Forelimb muscle (tissue), 1 donor: ENCODE results near the gene SLC9A1. TPM values are rescaled to one million over a fixed set of nuclear protein-coding genes. Genes with fewer than 3 reads are reported as not detected.
"Not testable (repeated sequence)": the region's sequence is repeated elsewhere in the genome, so short reads cannot be mapped to it uniquely, and the experiment has no call there.

ENCODE experiments used
- DNase-seq: peaks from one replicate; pipeline ENCODE4 v3.0.0-alpha.2; 2013; ENCODE audit warnings: low read depth
- polyA plus RNA-seq: library from polyadenylated mRNA; unstranded; fragments of 120-200 nt; gene quantifications from one replicate; pipeline ENCODE4 v1.2.1, GENCODE V29; 2013; ENCODE audit not compliant: insufficient read length

Gene SLC9A1
- 14.4 TPM for polyA plus RNA-seq

DNA sequence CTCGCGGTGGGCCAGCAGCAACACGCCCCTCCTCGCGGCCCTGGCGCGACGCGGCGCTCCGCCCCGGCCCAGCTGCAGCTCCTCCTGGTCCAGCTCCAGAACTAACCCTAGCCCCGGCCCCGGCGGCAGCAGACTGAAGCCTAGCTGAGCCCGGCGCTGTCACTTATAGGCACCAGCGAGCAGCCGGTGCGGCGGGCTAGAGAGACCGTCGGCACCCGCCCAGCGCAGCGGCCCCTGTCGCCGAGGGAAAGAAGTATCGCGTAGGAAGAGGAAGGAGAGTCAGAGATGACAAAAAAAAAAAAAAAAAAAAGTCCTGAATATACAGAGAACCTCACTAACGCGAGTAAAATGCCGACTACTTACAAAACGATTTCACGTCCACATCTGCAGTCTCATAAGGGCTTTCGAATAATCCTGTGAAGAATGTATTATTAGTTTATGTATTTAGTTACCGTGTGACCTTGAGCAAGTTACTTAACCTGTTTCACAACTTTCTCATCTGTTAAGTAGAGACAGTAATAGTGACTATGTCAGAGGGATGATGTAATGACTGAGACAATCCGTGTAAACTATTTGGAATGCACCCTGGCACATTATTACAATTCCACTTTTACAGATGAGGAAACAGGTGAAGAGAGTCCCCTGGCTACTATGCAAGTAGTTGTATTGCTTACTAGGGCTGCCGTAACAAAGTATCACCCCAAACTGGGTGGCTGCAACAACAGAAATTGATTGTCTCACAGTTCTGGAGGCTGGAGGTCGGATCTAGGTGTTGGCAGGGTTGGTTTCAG lies at the start of gene SLC9A1:
Gene SLC9A1, minus strand, starts transcription at position 135 of the 791 bp plus-strand sequence. CDS start 791 bp downstream, outside the sequence.
- DNase-seq = peak; percentile 81

DNA sequence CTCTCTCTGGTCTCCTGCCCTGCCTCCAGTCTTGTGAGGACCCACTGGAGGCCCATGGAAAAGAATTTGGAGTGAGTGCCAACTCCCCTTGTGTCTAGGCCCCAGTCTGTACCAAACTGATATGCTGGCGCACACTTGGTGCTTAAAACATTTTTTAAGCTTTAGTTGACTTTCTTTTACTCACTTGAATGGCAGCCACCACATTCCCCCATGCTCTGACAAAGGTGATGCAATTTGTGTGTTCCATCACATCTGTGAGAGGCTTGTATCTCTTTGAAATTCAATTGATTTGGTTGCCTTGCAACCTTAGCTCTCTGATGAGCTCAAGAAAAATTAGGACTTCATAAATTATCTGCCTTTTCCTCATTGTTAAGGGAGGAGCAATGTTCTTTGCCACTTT lies 49.0 kb upstream of the SLC9A1 start:
- no peak for DNase-seq

DNA sequence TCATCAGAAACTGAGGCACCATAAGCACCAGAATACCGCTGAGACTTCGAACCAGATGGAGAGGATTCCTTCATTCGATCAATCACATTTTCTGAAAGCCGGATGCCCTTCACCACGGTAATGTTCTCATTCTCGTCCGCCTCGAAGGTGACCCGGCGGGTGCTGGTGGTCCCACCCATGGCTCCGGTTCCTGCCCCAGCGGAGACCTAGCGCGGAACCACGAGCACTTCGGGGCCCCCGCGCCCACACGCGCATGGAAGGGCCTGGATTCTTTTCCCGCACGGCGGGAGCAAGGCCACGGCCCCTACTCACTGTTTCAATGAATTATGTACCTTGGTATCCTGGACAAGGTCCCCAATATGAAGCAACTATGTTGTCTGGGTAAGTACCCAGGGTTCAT lies 46.4 kb upstream of the SLC9A1 start:
- no peak for DNase-seq

DNA sequence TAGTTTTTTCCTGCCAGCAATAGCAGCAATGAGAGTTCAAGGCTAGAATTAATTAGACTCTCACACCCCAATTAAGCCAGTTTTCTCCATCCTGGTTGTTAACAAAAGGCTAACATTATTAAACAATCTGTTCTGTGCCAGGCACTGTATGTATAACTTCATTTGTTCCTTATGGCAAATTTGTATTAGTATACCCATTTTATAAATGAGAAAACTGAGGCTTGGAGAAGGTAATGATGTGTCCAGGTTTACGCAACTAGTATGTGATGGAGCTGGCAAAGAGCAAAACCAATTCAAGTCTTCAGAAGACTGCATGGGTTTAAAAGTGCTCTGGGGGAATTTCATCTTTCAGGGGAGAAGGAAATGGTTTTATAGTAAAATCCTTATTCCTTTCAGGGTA lies 38.3 kb upstream of the SLC9A1 start:
- no peak for DNase-seq

DNA sequence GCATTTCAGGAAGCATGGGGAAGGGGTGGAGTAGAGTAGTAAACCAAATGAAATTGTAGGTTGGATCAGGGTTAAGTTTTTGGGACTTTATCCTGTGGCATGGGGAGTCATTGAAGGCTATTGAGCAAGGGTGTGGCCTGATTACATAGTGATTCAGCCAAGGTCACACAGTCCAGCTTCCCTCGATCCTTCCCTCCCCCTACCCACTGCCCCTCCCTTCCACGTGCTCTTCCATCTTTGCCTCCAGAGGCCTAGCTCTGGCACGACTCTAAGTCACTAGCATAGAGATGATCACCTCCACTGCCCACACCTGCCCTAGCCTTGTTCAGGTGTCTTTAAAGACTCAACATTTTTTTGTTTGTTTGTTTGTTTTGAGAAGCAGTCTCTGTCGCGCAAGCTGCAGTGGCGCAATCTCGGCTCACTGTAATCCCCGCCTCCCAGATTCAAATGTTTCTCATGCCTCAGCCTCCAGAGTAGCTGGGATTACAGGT lies 37.2 kb upstream of the SLC9A1 start:
- no peak for DNase-seq

DNA sequence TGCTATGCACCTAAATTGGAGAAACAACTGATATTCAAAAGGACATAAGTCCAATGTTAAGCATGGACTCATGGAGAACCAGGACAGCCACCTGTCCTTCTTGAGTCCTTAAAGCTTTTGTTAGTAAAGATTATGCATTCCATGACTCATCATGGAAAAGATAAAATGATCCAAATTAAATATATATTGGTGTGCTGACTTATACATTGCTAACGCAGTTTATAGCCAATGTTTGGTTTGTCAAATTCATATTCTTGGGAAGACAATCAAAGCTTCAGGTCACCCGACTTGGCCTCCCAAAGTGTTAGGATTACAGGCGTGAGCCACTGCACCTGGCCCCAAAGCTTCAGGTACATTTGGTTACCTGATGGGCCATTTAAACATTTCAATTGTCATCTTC lies 29.7 kb upstream of the SLC9A1 start:
- DNase-seq = not testable (repeated sequence)

DNA sequence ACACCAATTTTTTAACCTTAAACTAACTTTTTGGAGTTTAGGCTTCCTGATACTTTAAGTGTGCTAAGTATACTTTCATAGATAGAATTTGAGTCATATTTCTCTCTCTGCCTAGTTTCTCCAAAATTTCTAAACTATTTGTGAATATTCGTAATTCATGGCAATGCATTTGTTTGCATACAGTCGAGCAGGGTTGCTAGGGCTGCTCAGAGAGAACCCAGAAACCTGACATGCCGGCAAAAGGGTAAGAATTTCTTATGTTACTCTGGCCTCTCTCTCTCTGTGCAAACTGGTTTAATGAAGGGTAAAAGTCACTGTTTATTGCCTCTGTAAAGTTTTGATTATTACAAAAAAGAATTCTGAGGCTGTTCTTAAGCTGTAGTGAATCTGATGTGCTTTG lies 25.1 kb upstream of the SLC9A1 start:
- no peak for DNase-seq

DNA sequence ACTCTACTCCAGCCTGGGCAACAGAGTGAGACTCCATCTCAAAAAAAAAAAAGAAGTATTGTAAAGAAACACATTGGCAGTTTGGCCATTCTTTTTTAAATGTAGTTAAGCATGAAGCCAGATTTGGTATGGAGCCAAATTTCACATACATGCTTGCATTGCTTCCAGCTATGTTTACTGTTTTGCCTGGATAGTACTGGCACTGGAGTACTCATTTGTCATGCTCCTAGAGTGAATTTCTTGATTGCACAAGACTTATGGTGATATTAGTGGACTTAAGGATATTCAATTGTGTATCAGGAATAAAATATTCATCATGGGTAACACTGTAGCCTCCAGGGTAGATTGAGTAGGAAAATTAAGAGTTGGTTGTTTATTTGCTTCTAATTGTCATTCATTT lies 24.5 kb upstream of the SLC9A1 start:
- DNase-seq = no peak

DNA sequence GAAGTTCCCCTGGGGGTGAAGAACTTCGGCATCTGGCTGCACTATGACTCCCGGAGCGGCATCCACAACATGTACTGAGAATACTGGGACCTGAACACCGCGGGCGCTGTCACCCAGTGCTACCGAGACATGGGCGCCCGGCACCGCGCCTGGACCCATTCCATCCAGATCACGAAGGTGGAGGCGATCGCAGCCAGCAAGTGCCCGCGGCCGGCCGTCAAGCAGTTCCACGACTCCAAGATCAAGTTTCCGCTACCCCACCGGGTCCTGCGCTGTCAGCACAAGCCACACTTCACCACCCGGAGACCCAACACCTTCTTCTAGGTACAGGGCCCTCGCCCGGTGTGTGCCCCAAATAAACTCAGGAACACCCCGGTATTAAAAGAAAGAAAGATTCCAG lies 22.0 kb upstream of the SLC9A1 start:
- no peak for DNase-seq

DNA sequence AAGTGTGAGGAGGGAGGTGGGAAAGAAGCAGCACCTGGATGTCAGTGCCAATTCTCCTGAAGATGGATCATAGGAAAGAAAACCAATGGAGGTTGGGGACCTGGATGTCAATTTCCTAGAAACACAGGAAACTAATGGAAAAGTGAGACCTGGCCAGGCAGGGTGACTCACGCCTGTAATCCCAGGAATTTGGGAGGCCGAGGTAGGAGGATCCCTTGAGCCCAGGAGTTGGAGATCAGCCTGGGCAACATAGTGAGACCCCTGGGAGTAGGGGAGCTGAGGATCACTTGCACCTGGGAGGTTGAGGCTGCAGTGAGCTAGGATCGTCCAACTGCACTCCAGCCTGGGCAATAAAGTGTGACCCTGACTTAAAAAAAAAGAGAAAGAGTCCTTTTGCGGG lies 21.4 kb upstream of the SLC9A1 start:
- no peak for DNase-seq

DNA sequence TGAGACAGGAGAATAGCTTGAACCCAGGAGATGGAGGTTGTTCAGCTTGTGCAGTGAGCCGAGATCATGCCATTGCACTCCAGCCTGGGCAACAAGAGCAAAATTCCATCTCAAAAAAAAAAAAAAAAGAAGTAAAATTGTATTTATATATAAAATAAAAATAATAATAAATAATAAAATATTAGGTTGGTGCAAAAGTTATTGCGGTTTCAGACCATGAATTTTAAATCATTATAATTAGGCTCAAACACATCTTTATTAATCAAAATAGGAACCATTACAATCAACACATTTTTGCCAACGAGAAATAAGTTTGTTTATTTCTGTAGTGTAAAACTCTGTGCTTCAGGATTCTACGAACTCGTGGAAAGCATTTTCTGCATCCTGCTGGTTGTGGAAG lies 18.1 kb upstream of the SLC9A1 start:
- DNase-seq = not testable (repeated sequence)

DNA sequence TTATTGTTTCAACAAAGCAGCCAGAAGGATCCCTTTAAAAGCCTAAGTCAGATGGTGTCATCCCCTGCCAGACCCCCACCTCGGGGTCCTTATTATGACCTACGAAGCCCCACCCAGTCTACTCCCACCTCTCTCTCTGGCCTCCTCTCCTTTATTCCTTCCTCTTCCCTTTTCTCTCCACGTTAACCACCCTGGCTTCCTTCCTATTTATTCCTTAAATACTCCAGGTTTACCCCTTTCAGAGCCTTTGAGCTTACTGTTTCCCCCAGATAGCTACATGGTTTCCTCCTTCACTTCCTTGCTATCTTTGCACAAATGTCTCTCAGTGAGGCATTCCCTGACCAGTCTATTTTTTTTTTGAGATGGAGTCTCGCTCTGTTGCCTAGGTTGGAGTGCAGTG lies 12.0 kb upstream of the SLC9A1 start:
- DNase-seq = no peak

DNA sequence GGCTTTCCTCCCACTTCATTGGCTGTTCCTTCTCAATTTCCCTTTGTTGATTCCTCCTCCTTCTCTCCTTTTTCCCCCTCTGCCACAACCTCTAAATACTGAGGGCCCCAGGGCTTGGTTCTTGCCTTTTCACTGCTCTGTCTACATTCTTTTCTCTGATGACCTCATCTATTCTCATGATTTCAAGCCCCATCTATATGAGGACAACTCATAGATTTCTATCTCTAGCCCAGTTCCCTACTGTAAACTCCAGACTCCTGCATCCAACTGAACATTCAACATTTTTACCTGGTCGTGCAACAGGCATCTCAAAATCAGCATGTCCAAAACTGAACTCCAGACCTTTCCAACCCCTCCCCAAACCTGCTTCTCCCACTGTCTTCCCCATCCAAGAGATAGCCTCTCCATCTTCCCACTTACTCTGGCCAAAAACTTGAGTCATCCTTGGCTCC lies 11.5 kb upstream of the SLC9A1 start:
- no peak for DNase-seq

DNA sequence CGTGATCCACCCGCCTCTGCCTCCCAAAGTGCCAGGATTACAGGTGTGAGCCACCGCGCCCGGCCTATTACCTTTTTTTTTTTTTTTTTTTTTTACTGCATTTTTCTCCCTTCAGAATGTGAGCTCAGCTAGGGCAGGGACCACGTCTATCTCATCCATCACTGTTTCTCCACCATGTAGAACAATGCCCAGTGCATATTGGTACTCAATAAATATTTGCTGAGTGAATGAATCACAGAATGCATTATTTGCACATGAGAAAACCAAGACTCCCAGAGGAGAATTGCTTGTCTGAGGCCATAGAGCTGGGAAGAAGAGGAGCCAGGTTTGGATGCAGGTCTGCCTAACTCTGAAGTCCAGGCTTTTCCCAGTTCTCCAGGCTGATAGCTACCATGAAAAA lies 8.2 kb upstream of the SLC9A1 start:
- DNase-seq = no peak

DNA sequence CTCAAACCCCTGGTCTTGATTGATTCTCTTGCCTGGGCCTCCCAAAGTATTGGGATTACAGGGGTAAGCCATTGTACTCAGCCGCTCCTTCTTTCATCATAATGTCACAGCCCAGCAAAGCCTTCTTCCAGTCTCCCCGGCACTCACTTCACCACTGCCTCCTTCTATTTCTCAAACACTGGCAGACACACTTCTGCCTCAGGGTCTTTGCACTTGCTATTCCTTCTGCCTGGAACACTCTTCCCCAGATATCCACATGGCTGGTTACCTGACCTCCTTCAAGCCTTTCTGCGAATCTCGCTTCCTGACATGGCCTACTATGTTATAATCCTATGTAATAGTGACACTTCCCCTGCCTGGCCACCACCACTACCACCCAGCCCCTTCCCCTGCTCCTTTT lies 7.2 kb upstream of the SLC9A1 start:
- DNase-seq = no peak

DNA sequence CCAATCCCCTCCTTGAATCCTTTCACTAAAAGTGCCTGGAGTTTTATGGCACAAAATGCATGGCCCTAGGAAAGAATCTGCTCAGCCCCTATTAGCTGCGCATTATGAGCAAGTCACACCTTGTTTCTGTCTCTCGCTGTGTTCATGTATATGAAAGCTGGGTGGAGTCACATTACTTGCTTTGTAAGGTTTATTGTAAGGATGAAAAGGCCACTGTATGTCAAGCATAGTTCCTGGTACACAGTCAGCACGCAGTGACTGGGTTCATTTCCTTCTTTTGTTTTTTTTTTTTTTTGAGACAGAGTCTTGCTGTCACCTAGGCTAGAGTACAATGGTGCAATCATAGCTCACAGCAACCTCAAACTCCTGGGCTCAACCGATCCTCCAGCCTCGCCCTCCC lies 6.7 kb upstream of the SLC9A1 start:
- no peak for DNase-seq

DNA sequence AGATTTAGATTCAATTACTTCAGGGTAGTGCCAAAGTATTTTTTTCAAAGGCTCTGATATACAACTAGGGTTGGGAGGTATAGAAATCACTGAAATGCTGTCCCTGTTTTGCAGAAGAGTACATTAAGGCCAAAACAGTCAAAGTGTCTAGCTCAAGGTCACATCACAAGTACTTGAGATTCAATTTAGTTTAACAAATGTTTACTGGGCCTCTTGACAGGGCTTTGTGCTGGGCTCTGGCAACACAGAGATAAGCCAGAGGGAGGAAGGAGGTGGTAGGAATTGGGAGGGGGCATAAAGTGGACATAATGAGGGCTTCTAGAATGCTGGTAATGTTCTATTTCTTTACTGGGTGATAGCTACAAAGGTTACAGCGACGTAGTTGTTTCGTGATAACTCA lies 2.3 kb upstream of the SLC9A1 start:
- DNase-seq = no peak

DNA sequence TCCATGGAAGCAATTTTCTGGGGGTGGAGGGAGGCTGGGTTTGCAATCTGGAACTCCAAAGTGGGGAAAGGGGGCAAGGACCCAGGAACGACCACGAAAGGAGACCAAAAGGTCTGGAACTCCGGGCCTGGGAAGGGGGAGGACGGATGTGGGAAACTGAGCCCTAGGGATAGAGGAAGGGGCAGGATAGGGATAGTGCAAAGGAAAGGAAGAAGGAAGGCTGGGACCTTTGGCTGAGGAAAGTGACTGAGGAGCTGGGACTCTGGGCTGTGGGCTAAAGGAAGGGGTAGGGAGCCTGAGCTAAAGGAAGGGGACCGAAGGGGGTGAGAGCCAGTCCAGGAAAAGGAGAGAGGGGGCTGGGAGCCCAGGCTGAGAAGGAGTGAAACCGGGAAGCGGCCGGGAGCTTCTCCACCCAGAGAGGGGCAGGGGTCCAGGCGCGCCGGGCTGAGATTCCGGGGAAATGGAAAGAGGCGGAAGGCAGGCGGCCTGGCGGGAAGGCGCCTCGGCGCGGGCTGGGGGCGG lies 395 bp downstream of the SLC9A1 start:
- no peak for DNase-seq

DNA sequence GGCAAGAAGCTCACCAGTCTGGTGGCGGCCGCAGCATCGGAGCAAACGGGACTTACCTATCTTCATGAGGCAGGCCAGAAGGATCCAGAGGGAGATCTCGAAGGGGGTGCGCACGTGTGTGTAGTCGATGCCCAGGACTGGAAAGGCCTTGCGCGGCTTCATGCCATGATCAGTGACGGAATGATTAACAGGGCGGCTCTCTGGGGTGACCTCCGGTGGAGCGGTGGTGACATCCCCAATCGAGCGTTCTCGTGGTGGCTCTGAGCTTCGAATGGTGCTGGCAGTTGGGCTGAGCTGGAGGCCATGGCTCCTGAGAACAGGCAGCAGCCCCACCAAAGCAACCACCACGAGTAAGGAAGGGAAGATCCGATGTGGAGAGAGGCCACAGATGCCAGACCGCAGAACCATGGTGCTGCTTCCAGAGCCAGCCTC lies 982 bp downstream of the SLC9A1 start:
- DNase-seq = no peak

DNA sequence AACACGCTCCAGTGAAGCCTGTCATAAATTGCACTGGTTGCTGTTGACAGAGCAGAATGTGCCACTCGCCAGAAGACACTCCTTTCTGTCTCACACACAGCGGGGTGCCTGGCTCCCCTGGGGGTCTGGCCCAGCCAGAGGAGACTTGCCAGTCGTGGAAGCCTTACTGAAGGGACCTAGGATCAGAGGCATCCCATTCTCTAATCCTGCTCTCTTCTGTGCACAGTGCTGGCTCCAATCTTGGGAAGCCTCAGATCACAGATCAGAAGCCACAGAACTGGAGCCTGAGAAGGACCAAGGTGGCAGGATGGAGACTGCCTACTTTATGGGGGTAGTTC lies 1.4 kb downstream of the SLC9A1 start:
- DNase-seq = no peak

DNA sequence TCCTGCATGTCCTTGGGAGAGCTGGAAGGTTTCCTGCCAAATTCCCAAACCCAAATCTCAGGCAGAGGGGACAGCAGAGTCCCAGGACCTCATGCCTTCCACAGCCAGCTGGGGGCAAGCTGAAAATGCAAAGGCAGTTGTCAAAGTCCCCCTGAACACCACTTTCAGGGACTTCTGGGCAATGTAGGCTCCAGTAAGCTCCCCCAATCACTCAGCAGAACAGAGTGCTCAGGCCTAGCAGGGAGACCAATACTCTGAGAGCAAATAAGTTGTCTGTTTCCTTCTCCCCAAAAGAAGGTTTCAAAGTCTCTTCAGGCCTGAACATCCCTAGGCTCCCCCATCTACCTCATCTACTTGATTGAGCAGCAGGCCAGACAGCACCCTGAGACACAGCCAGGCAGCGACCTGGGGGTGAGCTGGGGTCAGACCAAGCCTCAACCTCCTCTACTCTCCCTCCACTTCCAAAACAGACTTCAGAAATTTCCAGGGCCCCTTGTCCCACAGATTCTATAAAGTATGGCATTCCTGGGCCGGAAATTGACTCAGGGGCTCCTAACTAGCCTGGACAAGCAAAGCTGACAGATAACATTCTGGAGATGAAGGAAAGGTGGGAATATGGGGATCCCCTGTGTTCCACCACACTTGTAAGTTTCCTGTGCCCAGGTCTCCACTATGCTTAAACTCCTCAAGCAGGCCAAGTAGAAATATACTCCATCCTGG lies 1.9 kb downstream of the SLC9A1 start:
- DNase-seq = no peak

DNA sequence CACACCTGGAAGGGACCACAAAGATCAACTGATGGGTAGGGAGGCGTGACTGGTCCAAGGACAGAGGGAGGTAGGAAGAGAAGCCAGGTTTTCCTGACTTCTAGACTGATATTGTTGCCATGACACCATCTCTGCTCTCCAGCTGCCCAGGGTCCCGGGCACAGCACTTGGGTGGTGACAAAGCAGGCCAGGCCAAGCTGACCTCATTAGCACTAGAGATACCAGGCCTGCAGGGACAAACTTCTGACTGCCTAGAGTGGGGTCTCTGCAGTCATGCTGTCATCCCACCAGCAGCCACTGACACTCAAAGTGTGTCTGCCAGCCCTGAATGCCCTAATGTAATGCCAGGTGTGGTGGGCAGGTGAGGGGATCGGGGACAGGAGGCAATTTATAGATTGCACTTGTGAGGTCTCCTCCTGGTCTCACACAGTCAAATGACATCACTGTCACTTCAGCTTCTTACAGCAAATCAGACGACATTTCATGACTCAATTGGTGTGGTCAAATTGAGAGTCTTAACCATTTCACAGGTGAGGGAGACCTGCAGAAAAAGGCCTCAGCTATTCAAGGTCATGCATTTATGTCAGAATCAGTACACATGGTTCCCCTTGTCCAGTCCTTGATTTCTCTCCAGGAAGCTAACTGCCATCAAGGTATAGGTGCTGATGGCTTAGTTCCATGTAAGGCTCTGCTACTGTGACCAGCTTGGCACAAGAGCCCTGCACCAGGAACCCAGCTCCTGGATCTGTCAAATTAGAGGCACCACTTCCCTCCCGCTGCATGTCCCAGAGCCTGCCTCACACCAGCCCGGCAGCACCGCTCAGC lies 2.7 kb downstream of the SLC9A1 start:
- no peak for DNase-seq
